HG03064 (cell line): ENCODE measurements around the gene CCDC88B.

Source experiments
- ATAC-seq: cut with Tn5 transposase; IDR thresholded peaks from one replicate; pipeline ENCODE4 v1.9.1; 2021; ENCODE audit warnings: low read depth; ENCODE audit not compliant: unreplicated experiment

CCDC88B gene

GRCh38 chr11:64341429-64341828 lies 1.4 kb downstream of the CCDC88B start:
- ATAC-seq: no peak

GRCh38 chr11:64341851-64342791 lies 2.1 kb downstream of the CCDC88B start:
- no peak for ATAC-seq

GRCh38 chr11:64342869-64343745 lies 3.1 kb downstream of the CCDC88B start:
- no peak for ATAC-seq

GRCh38 chr11:64343767-64344559 lies 4.0 kb downstream of the CCDC88B start:
- ATAC-seq: no peak

GRCh38 chr11:64344787-64345186 lies 4.8 kb downstream of the CCDC88B start:
- no peak for ATAC-seq

GRCh38 chr11:64347193-64347867 lies 7.3 kb downstream of the CCDC88B start:
- no peak for ATAC-seq

GRCh38 chr11:64348383-64349024 lies 8.5 kb downstream of the CCDC88B start:
- no peak for ATAC-seq

- ATAC-seq: no peak
These were observed 9.0 kb downstream of the CCDC88B start for GRCh38 chr11:64349025-64349387.

GRCh38 chr11:64349404-64349803 lies 9.4 kb downstream of the CCDC88B start:
- ATAC-seq: no peak

GRCh38 chr11:64351136-64351631 lies 11.2 kb downstream of the CCDC88B start:
- no peak for ATAC-seq

GRCh38 chr11:64352099-64352994 lies 12.3 kb downstream of the CCDC88B start:
- no peak for ATAC-seq

GRCh38 chr11:64352995-64353714 lies 13.2 kb downstream of the CCDC88B start:
- no peak for ATAC-seq

- no peak for ATAC-seq
These were observed 13.9 kb downstream of the CCDC88B start for GRCh38 chr11:64353715-64354506.

GRCh38 chr11:64355078-64355940 lies 15.3 kb downstream of the CCDC88B start:
- no peak for ATAC-seq

GRCh38 chr11:64356498-64357411 lies 16.8 kb downstream of the CCDC88B start:
- ATAC-seq: no peak
